GM12865 (cell line): ENCODE data around the gene SH3TC1.

Source experiments
- DNase-seq: peaks from one replicate; pipeline ENCODE4 v3.0.0; 2010; ENCODE audit warnings: low read depth
- H3K4me3 ChIP-seq: 2 replicates; pipeline ENCODE4 v1.5.1; 2011; ENCODE audit warnings: mild to moderate bottlenecking, low read depth, low read length, control low read depth
- CTCF ChIP-seq: IDR thresholded peaks from 2 replicates; pipeline ENCODE4 v1.5.1; 2011; ENCODE audit warnings: low read length, control low read depth, low read depth, inconsistent platforms; ENCODE audit not compliant: insufficient read depth; ENCODE audit errors: missing control alignments

SH3TC1 gene

GRCh38 chr4:8239226-8239625 is 40.1 kb downstream of the SH3TC1 start:
- no peak for TF ChIP-seq CTCF
- no peak overlapping the region for H3K4me3 ChIP-seq
- no peak for DNase-seq

DNA sequence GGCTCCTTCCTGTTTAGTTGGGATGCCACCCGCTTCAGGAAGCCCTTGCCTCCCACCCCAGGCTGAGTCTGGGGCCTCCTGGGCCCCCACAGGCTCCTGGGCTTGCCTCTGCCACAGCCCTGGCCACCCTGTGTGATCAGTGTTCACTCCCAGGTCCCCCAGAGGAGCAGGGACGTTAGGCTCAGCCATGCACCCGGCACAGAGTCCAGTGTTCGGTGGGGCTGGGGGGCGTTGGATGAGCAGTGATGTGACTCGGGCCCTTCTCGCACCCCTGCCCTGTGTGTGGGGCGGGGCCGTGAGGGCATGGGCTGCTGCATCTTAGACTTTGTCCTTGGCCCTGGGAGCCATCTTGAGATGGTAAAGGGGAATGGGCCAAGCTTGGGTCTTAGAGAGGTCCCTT is 40.6 kb downstream of the SH3TC1 start:
- no peak for TF ChIP-seq CTCF
- DNase-seq: no peak
- no peak overlapping the region for H3K4me3 ChIP-seq

GRCh38 chr4:8240211-8241041 is 41.3 kb downstream of the SH3TC1 start:
- no peak for DNase-seq
- H3K4me3 ChIP-seq: no peak overlapping the region
- no peak for TF ChIP-seq CTCF

- H3K4me3 ChIP-seq: no peak overlapping the region
- no peak for DNase-seq
- TF ChIP-seq CTCF: no peak
Measured at GRCh38 chr4:8241211-8241779, 42.2 kb downstream of the SH3TC1 start.

- no peak overlapping the region for H3K4me3 ChIP-seq
- peak; percentile 71 for DNase-seq
- peak; percentile 94 for TF ChIP-seq CTCF
Measured at GRCh38 chr4:8241895-8242696, 43.0 kb downstream of the SH3TC1 start.

GRCh38 chr4:8242782-8243560 is 43.9 kb downstream of the SH3TC1 start:
- TF ChIP-seq CTCF: no peak
- DNase-seq: no peak

More at GRCh38 chr4:8242782-8243560, 43.9 kb downstream of the SH3TC1 start:
- H3K4me3 ChIP-seq: no peak overlapping the region
